Uterus (tissue), 2 donors: ENCODE measurements around the gene AP3D1.

ENCODE experiments used
- CTCF ChIP-seq, 4 experiments: fragments of 200-600 bp in 2 of 4; fragments of 450-650 bp in 2 of 4; sonication (generic) in 2 of 4; IDR thresholded peaks; one replicate each; pipeline ENCODE4 v1.5.1; 2016 to 2019; ENCODE audit warnings: antibody characterized with exemption in 4 of 4, mild to moderate bottlenecking in 2 of 4, moderate library complexity in 1 of 4
- POLR2A ChIP-seq, 2 donors: fragments of 450-650 bp; IDR thresholded peaks; one replicate each; pipeline ENCODE4 v1.6.1; 2016; ENCODE audit warnings: antibody characterized with exemption in 2 of 2, mild to moderate bottlenecking in 1 of 2, moderate library complexity in 1 of 2

GRCh38 chr19:2072757-2073551, 78.4 kb downstream of the AP3D1 start:
- no peak for TF ChIP-seq POLR2A (IDR thresholded peaks at IDR 0.05)
- TF ChIP-seq CTCF (IDR thresholded peaks at IDR 0.05), result no peak
